Measurements from ENCODE around the gene G6PD.
A peak's percentile ranks its signal among the peaks of the same experiment; 100 is the strongest.
"Not testable (repeated sequence)": the region's sequence is repeated elsewhere in the genome, so short reads cannot be mapped to it uniquely, and the experiment has no call there.

G6PD gene

DNA sequence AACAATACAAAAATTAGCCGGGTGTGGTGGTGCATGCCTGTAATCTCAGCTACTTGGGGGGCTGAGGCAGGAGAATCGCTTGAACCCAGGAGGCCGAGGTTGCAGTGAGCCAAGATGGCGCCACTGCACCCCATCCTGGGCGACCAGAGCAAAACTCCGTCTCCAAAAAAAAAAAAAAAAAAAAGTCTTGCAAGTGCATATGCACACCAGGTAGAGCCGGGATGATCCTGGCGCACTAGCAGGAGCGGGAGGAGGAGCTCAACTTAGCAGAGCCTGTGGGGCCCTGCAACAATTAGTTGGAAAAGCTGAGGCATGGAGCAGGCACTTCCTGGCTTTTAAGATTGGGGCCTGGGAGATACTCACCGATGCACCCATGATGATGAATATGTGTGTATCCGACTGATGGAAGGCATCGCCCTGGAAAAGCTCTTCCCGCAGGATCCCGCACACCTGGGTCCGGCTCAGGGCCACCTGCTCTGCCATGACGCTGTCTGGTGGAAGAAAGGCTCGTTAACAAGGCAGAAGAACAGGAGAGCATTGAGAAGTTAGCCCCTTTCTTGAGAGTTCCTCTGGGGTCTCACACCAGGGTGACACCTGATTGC, 872 bp downstream of the G6PD start:
- DNase-seq (ENCODE audit: low read depth in 3 of 3, low spot score in 1 of 3) = no peak

DNA sequence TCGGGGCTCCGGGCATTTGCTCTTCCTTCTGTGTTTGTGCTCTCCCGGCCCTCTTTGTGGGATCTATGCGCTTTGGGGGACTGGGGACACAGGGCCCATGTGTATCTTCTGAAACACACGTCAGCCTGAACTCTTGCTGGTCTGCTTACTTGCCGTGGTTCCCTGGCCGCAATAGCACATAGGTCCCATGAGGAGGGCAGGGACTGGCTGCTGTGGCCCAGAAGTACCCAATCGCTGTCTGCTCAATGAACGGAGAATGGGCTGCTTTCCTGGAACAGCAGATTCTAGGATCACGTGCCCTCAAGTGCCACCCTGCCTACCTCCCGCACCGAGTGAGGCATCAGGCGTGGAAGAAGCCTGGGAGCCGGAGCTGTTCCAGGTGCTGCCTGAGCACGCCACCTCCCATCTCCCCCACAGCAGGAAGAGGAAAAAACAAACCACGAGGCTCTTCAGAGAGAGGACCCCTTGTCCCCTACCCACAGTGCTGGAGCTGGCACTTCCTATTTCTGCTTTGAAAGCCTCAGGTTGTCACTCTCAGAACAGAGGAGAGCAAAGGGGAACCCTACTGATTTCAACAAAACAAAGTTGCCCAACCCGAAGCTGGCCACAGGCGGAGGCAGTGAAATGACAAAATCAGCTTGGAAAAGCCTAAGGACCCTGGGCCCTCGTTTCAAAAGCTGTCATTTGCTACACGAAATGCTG, 3.8 kb downstream of the G6PD start:
- no peak for DNase-seq (ENCODE audit: low read depth in 3 of 3, low spot score in 1 of 3)

DNA sequence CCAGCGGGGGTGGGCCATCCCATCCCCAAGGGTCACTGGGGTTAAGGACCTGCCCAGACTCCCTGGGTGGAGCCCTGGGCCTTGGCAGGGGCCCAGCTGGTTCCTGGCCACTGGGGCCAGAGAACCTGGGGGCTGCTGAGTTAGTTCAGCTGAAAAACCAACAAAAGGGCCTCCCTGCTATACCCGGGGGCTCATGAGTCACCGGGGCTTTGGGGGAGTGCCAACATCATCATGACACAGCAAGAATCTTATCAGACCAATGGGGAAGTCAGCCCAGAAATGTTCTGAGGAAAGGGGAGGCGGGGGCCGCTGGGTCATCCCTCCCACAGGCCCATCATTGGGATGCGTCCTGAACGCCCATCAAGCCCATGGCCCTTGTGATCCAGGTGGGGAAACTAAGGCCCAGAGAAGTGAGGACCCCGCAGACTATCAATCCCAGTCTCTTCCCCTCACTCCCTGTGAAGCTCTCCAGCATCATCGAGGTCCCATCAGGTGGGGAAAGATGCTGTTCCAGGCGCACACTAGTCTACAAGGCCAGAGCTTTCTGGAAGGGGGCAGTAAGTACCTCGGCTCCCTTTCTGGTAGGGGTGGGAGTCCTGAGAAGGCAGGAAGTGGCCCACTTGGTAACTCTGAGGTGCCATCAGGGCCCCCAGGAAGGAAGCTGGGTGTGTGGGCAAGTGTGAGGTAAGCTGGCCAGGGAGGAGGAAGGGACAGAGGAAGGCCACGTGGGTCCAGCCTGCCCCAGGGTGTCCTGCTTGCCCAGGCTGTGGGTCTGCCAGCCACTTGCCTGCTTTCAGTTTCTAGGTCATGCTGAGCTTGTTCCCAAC, 4.5 kb downstream of the G6PD start:
- peak in 1 of 3 donors; percentile 33 for DNase-seq (ENCODE audit: low read depth in 3 of 3, low spot score in 1 of 3)

DNA sequence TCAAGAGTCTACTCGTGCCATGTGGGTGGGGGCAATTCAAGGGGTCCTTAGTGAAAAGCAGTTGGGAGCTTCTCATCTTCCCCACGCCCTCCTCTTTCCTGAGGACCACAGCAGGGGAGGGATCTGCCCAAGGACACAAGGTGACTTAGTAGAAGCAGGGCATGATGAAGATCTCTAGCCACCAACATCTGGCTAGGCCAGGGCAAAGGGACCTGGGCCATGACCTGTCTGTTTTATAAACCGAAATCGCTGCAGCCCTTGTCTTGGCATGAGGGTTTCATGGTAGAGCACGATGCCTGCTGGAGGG, 5.1 kb downstream of the G6PD start:
- DNase-seq (ENCODE audit: low read depth in 3 of 3, low spot score in 1 of 3) = no peak

DNA sequence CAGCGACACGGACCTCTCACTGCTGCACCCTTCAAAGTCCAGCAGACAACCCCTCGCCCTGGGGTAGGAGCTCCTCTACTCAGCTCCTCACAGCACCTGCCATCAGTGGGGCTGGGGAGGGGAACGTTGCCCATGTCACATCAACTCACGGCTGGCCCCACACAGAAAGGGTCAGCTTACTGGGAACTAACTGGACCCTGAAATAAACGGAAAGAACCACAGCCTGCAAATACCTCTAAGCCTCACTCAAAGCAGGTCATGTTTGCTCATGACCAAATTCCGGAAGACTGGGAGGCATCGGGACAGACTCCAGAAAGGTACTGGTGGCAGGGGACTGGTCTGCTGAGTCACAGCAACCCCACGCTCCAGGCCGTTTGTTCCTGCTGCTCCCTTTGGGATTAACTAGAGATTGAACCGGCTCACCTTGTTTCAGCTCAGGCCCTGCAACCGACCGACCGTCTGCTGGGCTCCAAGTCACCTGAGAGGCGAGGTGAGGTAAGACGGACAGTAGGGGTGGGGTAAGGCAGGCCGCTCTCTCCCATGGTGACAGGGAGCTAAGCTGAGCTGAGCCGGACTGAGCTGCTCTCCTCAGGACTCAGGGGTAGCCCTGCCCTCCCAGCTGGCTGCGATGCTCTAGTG, 5.6 kb downstream of the G6PD start:
- DNase-seq (ENCODE audit: low read depth in 3 of 3, low spot score in 1 of 3) = no peak

DNA sequence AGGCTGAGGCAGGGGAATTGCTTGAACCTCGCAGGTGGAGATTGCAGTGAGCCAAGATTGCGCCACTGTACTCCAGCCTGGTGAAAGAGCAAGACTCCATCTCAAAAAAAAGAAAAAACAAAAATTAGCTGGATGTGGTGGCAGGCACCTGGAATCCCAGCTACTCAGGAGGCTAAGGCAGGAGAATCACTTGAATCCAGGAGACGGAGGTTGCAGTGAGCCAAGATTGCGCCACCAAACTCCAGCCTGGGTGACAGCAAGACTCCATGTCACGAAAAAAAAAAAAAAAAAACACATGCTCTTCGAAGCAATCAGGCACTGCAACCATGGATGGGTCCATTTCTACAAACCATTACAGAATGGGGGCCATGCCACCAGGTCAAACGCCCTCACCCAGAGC, 6.3 kb downstream of the G6PD start:
- not testable (repeated sequence) for DNase-seq (ENCODE audit: low read depth in 3 of 3, low spot score in 1 of 3)

DNA sequence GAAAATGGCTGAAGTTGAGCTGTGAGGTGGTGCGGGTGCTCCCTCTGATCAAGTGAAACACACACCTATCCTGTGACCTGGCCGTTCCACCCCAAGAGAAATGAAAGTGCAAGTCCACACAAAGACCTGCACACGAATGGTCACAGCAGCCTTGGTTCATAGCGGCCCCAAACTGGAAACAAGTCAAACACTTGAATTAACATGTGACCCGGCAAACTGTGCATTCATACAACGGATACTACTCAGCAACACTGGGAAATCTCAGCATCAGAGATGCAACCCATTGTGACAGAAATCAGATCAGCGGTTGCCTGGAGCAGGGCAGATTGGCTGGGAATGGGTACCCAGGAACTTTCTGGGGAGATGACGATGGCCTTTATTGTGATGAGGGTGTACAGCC, 7.6 kb downstream of the G6PD start:
- DNase-seq (ENCODE audit: low read depth in 3 of 3, low spot score in 1 of 3) = no peak

DNA sequence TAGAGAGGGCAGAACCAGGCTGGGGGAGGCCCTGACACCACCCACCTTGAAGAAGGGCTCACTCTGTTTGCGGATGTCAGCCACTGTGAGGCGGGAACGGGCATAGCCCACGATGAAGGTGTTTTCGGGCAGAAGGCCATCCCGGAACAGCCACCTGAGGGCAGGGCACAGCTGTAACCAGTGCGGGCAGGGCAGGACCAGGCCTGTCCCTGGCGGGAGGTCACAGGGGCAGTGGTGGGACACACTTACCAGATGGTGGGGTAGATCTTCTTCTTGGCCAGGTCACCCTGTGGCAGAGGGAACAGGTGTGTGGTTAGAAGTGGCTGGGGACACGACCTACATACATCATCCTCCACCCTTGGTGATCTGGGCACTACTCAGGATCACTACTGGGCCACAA, 10.8 kb downstream of the G6PD start:
- DNase-seq (ENCODE audit: low read depth in 3 of 3, low spot score in 1 of 3) = no peak

DNA sequence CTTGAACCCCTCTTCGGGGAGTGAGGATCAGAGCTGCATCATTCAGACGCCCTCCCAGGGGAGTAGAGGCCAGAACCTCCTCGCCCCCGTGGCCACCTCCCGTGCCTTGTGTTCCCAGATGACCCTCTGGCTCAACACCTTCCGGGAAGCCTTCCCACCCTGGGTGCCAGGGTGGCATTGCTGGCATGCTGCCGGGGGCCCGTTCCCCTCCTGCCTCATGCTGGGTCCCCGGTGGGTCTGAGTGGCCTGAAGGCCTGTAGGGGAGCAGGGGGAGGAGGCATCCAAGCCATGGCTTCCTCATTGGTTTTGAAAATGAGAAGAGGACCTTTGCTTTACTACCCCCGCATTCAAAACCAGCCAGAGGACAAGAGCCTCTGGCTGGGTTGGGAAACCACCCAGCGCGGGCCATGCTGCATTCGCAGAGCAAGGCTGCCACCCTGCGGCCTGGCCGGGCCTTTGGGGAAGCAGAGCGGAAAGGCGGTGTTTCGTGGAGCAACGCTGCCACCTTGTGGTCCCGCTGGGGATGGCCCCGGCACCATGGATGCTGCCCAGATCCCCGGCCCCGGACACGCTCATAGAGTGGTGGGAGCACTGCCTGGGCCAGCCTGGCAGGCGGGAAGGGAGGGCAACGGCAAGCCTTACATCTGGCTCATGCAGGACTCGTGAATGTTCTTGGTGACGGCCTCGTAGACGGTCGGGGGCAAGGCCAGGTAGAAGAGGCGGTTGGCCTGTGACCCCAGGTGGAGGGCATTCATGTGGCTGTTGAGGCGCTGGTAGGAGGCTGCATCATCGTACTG, 11.9 kb downstream of the G6PD start:
- peak; percentile 74 to 87 (median 80) for DNase-seq (ENCODE audit: low read depth in 3 of 3, low spot score in 1 of 3)

DNA sequence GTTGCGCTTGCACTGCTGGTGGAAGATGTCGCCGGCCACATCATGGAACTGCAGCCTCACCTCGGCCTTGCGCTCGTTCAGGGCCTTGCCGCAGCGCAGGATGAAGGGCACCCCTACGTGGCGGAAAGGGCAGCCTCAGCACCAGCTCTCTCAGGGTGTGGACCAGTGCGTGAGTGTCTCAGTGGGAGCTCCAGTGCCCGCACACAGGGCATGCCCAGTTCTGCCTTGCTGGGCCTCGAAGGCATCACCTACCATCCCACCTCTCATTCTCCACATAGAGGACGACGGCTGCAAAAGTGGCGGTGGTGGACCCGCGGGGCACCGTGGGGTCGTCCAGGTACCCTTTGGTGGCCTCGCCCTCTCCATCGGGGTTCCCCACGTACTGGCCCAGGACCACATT, 14.0 kb downstream of the G6PD start:
- no peak for DNase-seq (ENCODE audit: low read depth in 3 of 3, low spot score in 1 of 3)

DNA sequence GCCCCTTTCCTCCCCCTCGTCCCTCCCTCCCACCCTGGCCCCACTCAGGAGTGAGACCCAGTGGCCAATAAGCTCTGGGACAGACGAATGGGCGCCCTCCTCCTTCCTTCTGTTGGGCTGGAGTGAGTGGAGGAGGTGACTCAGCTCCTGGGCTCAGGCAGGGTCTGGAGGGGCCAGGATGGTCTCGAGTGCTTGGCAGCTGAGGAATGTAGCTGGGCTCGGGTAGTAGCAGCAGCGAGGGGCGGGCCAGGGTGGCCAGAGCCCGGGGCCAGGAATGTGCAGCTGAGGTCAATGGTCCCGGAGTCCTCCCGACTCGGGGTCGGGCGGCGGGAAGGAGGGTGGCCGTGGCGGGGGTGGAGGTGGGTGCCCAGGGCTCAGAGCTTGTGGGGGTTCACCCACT, 15.0 kb downstream of the G6PD start:
- DNase-seq (ENCODE audit: low read depth in 3 of 3, low spot score in 1 of 3) = no peak

DNA sequence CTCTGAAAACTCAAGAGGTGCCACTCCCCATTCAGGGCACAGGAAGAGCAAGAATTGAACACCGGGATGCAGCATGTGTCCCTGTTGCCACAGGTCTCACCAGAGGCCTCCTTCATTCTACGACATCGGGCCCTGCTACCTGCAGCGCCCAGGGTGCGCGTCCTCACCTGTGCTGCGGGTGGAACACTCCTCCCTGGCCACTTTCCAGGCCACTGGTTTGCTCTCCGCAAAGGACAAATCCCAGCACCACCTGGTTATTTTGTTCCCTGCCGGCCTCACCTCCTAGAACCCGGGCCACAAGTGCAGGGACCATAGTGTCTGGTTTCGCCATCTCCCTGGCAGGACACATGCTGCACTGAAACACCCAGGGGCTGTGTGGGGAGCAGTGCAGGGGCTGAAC, 16.4 kb downstream of the G6PD start:
- no peak for DNase-seq (ENCODE audit: low read depth in 3 of 3, low spot score in 1 of 3)

DNA sequence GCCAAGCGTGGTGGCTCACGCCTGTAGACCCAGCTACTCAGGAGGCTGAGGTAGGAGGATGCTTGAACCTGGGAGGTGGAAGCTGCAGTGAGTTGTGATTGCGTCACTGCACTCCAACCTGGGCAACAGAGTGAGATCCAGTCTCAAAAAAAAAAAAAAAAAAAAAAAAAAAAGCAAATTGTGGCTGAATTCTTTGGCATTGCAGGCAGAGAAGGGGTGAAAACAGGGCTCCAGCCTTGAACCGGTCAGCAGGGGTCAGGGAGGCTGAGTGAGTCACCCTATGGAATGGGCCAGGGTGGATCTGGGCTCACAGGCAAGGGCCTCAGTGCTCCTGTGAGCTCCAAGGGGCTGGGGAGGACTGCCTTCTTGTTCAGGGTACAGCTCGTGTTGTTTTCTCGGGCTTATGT, 17.4 kb downstream of the G6PD start:
- DNase-seq (ENCODE audit: low read depth in 3 of 3, low spot score in 1 of 3) = no peak

DNA sequence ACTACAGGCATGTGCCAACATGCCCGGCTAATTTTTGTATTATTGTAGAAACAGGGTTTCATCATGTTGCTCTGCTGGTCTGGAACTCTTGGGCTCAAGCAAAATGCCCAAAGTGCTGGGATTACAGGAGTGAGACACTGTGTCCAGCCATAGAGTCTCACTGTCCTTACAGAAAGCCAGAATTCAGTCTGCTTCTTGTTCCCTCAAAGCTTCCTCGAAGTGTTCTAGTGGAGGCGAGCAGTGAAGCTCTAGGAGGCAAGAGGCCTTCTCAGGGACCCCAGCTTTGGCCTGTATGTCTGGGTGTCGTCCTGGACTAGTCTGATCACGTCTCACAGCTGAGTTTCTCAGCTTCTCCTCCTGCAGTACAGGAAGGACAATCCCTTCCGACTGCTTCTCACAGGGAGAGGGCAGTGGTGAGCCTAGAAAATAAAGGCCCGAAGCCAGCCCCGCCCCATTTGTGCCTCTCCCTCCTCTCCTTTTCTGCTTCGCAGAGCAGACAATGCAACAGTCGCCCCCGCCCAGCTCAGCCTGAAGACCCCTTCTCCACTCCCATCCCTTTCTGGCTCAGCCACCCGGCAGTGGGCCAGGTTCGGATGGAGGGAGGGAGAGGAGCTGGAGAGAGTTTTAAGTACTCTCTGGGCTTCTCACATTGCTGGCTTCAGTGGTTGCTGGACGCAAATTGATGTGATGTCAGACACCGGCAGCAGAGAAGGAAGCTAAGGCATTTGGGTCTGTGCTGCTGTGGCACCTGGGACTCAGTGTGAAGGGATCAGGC, 19.6 kb downstream of the G6PD start:
- peak in 1 of 3 donors; percentile 37 for DNase-seq (ENCODE audit: low read depth in 3 of 3, low spot score in 1 of 3)

DNA sequence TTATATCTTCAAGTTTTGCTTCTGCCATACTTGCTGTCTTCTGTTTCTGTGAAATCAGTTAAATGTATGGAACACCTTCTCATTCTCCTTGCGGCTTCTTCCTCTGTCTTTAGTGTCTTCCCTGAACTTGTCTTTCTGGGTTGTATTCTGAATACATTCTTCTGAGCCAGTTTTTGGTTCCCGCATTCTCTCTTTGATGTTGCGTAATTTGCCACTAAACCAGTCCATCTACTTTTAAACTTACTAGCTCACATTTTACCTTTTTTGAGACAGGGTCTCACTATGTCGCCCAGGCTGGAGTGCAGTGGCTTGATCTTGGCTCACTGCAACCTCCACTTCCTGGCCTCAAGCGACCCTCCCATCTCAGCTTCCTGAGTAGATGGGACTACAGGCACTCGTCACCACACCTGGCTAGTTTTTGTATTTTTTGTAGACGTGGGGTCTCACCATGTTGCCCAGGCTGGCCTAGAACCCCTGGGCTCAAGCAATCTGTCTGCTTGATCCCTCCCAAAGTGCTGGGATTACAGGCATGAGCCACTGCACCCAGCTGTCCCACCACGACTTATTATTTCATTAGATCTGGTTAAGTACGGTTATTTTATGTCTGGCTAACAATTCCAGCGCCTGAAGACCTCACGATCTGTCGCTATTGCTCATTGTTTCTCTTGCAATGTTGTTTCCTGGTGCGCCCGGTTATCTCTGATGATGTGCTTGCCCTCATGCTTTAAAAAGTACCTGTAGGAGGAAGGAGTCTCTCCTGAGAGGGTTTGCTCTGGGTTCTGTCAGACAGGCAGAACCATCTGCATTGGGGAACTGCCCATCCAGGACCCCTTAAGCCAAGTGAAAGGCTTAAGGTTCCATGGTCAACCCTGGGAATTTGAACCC, 20.8 kb downstream of the G6PD start:
- no peak for DNase-seq (ENCODE audit: low read depth in 3 of 3, low spot score in 1 of 3)

DNA sequence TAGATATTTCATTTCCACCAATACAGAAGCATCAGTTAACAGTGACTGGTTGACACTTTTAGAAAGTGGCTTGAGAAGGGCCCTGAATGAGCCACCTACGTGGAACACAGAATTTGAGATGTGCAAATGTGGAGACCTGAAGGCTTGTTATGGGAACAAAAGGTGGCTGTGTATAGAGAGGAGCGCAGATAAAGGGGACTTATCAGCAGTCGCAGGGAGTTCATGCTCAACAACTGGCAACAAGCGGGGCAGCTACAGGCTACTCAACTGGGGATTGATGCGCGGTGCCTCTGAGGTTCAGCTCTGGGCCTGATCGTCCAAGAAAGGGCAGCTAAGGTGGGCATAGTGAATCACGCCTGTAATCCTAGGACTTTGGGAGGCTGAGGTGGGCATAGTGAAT, 27.3 kb downstream of the G6PD start:
- no peak for DNase-seq (ENCODE audit: low read depth in 3 of 3, low spot score in 1 of 3)

DNA sequence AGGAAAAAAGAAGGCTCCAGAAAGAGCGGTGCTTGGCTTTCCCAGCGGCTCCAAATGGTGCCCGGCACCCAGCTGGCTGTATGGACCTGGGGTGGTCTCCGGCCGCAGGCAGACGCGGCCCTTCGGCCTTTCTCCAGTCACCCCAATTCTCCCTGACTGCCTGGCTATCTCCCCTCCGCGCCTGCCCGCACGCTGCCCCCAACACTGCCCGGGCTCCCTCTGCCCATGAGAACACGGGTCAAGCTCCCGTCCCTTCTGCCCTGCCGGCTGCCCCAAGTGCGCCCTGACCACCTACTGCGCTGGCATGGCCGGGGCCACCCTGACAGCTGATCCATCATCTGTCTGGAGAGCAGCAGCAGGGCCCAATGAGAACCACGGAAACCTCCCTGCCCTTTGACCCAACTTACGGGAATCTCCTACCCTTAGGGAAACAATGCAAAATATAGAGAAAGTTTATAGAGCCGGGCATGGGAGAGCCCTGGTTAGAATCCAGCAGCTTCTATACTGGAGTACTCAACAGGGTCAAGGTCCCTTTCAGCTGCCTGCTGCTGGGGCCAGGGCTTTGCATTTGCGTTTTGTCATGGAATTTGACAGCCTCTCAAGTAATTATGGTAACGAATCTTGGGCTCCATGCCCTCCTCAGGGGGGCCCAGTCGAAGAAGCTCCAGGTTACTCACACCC, 29.4 kb downstream of the G6PD start:
- no peak for DNase-seq (ENCODE audit: low read depth in 3 of 3, low spot score in 1 of 3)

DNA sequence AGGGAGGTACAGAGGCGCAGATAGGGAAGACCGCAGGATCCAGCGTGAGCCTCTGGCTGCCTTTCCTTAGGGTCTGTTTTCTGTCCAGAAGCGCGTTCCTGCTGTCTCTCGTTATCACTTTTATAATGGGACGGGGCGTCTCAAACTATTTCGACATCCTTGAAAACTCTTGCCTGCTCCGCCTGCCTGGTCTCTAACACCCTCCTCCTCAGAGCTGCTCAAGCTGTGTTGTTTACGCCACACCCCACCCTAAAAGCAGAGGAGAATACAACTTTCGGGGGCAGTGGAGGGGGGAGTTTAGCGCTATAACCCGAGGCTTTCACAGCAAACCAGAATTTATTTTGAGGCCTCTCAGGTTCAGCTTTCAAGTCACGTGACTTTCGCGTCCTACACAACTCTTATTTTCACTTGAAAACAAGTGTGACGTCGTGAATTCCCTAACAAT, 30.0 kb downstream of the G6PD start:
- no peak for DNase-seq (ENCODE audit: low read depth in 3 of 3, low spot score in 1 of 3)
